OCI-LY7 (cell line): Measurements from ENCODE around the gene AKT3. TPM values are rescaled to one million over a fixed set of nuclear protein-coding genes. Genes with fewer than 3 reads are reported as not detected.

Experiments
- BruUV-seq: library from RNA; stranded (reverse); fragments of 400-500 nt; replicated peaks from 2 replicates; lab custom pipeline; 2021; lab: Mats Ljungman, UMichigan
- CTCF ChIA-PET: fragments of 300-600 bp; sonication (Branson Sonifier 250); formaldehyde crosslinking; loops from one replicate; lab custom pipeline; 2022; ENCODE audit warnings: antibody characterized with exemption; ENCODE audit not compliant: unreplicated experiment; lab: Charles Lee
- POLR2A ChIA-PET: fragments of 300-600 bp; sonication (Branson Sonifier 250); formaldehyde crosslinking; loops from one replicate; lab custom pipeline; 2022; ENCODE audit warnings: antibody characterized with exemption; lab: Charles Lee
- DNase-seq: peaks from one replicate; pipeline ENCODE4 v3.0.0-alpha.2; 2015; ENCODE audit warnings: low spot score
- H2AFZ ChIP-seq: fragments of 200-600 bp; sonication (generic), shearing (Covaris generic); 2 replicates; pipeline ENCODE4 v1.6.1; 2014; ENCODE audit warnings: mild to moderate bottlenecking, antibody characterized with exemption, low read length, moderate library complexity
- H3K27ac ChIP-seq: fragments of 200-600 bp; sonication (generic); 2 replicates; pipeline ENCODE4 v1.5.1; 2014; ENCODE audit warnings: mixed run types, low read depth, mild to moderate bottlenecking, moderate library complexity, low read length, inconsistent platforms; ENCODE audit not compliant: poor library complexity, severe bottlenecking
- H3K36me3 ChIP-seq: fragments of 200-600 bp; sonication (generic); 2 replicates; pipeline ENCODE4 v1.6.1; 2014; ENCODE audit warnings: mild to moderate bottlenecking, antibody characterized with exemption, low read length, moderate library complexity, mixed read lengths; ENCODE audit not compliant: insufficient read depth
- H3K4me1 ChIP-seq: fragments of 200-600 bp; sonication (generic); 2 replicates; pipeline ENCODE4 v1.5.1; 2014; ENCODE audit warnings: mild to moderate bottlenecking, low read length; ENCODE audit not compliant: insufficient read depth, poor library complexity, severe bottlenecking
- H3K4me2 ChIP-seq: fragments of 200-600 bp; sonication (generic); 2 replicates; pipeline ENCODE4 v1.6.1; 2014; ENCODE audit warnings: mild to moderate bottlenecking, low read length
- H3K4me3 ChIP-seq: fragments of 200-600 bp; sonication (generic); 2 replicates; pipeline ENCODE4 v1.5.1; 2014; ENCODE audit warnings: mild to moderate bottlenecking, low read depth, low read length; ENCODE audit not compliant: poor library complexity, severe bottlenecking
- H3K79me2 ChIP-seq: fragments of 200-600 bp; sonication (generic); 2 replicates; pipeline ENCODE4 v1.6.1; 2016; ENCODE audit warnings: low read depth, mild to moderate bottlenecking, low read length, moderate library complexity, mixed read lengths; ENCODE audit not compliant: insufficient read depth
- H3K9me2 ChIP-seq: fragments of 200-600 bp; sonication (generic); 2 replicates; pipeline ENCODE4 v1.6.1; 2016; ENCODE audit warnings: mild to moderate bottlenecking, low read length, mixed read lengths; ENCODE audit not compliant: insufficient read depth
- H3K9me3 ChIP-seq: fragments of 200-600 bp; sonication (generic); 2 replicates; pipeline ENCODE4 v1.6.1; 2014; ENCODE audit warnings: mild to moderate bottlenecking, mixed run types, low read length, mixed read lengths
- H4K20me1 ChIP-seq: fragments of 200-600 bp; sonication (generic); 2 replicates; pipeline ENCODE4 v1.6.1; 2014; ENCODE audit warnings: mild to moderate bottlenecking, antibody characterized with exemption, low read length, moderate library complexity, mixed read lengths; ENCODE audit not compliant: insufficient read depth
- CTCF ChIP-seq: fragments of 200-600 bp; sonication (generic); conservative IDR thresholded peaks from 2 replicates; pipeline ENCODE4 v1.5.1; 2014; ENCODE audit warnings: mild to moderate bottlenecking, antibody characterized with exemption, low read length, moderate library complexity, mixed read lengths
- EZH2phosphoT487 ChIP-seq: fragments of 200-600 bp; sonication (generic); IDR thresholded peaks from 2 replicates; pipeline ENCODE4 v1.6.1; 2018; ENCODE audit warnings: low read depth, borderline replicate concordance, mild to moderate bottlenecking, mixed run types, antibody characterized with exemption, low read length, moderate library complexity, mixed read lengths
- intact Hi-C: fragments of 100-400 bp; cut with micrococcal nuclease; formaldehyde crosslinking; loops from one replicate; pipeline ENCODE4 v1.10.0; 2022; ENCODE audit not compliant: unreplicated experiment
- total RNA-seq, 2 experiments: library from RNA; depleted of rRNA in 1 of 2; stranded (reverse); fragments of >200 nt in 1 of 2; shearing (Covaris generic) in 1 of 2; gene quantifications; 2 replicates each; pipeline ENCODE4 v1.2.3, GENCODE V29; 2014 to 2022

The AKT3 gene
- total RNA-seq, 2 experiments from 2014 or later, result 0.29 TPM; not detected in 1

DNA sequence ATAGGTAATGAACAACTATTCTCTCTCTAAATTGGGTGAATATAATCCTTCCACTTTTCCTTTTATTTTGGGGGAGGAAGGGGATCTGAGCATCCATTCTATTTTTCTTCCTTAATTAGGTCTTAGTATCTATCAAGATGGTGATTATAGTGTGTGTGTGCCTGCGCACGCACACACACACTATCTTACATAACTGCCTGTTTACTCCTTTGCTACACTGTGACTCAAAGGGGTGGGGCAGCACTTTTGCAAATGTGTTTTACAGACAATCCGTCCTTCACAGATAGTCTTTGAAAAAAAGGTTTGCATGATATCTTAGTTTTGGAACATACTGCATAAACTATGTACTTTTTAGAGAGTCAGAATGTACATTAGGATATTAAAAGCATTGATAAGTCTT lies 402.7 kb downstream of the AKT3 start:
- CTCF ChIA-PET, result no interaction called here
- intact Hi-C loops, result no loop called here
- BruUV-seq, result no TSS peak
- POLR2A ChIA-PET, result no interaction called here
- H3K4me1 ChIP-seq, result no peaks in the 10 kb centered on the region
- no peaks in the 10 kb centered on the region for H3K9me2 ChIP-seq
- H3K4me2 ChIP-seq, result no peak overlapping the region
- no peak for DNase-seq
- H2AFZ ChIP-seq, result no peak overlapping the region
- H3K9me3 ChIP-seq, result no peaks in the 10 kb centered on the region
- no peak overlapping the region for H3K27ac ChIP-seq
- no peak overlapping the region for H3K4me3 ChIP-seq
- no peaks in the 10 kb centered on the region for H3K79me2 ChIP-seq
- no peaks in the 10 kb centered on the region for H4K20me1 ChIP-seq
- H3K36me3 ChIP-seq, result no peaks in the 10 kb centered on the region
- no peak for TF ChIP-seq EZH2phosphoT487
- TF ChIP-seq CTCF, result no peak

DNA sequence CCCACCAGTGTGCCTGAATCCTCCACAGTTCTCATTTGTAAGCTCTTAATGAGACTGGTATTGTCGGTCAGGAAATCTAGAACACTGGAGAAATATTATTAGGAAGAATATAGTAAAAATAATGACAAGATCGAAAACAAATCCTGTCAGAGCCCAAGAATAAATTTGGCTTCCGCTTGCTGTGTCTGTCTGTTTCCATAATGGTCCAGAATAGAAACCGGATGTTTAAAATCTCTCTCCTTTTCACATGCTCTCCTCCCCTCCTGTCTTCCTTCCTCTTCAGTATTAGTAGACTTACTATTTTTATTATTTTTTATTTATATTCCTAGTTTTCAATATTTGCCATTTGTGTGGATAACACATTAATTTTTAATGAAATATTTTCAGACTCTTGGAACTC lies 406.5 kb downstream of the AKT3 start:
- TF ChIP-seq EZH2phosphoT487 (no peak), CTCF (no peak)
- Histone ChIP-seq H3K79me2 (no peaks in the 10 kb centered on the region), H3K4me1 (no peaks in the 10 kb centered on the region), H3K36me3 (no peaks in the 10 kb centered on the region), H3K4me3 (no peak overlapping the region), H2AFZ (no peak overlapping the region), H3K9me2 (no peaks in the 10 kb centered on the region), H3K9me3 (no peaks in the 10 kb centered on the region), H3K4me2 (no peak overlapping the region), H4K20me1 (no peaks in the 10 kb centered on the region), H3K27ac (no peak overlapping the region)
- intact Hi-C loops, result no loop called here
- CTCF ChIA-PET, result no interaction called here
- POLR2A ChIA-PET, result interaction anchor here (0.7 to 1.3 kb wide), 2 partner anchors 22 to 216 kb away, joined by 3 read pairs; no protein-coding TSS in a partner anchor
- no TSS peak for BruUV-seq
- DNase-seq, result no peak

GRCh38 chr1:243441601-243442000 lies 408.4 kb downstream of the AKT3 start:
- H2AFZ ChIP-seq, result no peak overlapping the region
- no peaks in the 10 kb centered on the region for H3K4me1 ChIP-seq
- H3K79me2 ChIP-seq, result no peaks in the 10 kb centered on the region
- intact Hi-C loops, result no loop called here
- H4K20me1 ChIP-seq, result no peaks in the 10 kb centered on the region
- H3K9me2 ChIP-seq, result no peaks in the 10 kb centered on the region
- H3K27ac ChIP-seq, result no peak overlapping the region
- H3K36me3 ChIP-seq, result no peaks in the 10 kb centered on the region
- POLR2A ChIA-PET, result no interaction called here
- DNase-seq, result no peak
- no peak for TF ChIP-seq EZH2phosphoT487
- no peak for TF ChIP-seq CTCF
- H3K4me3 ChIP-seq, result no peak overlapping the region
- H3K9me3 ChIP-seq, result no peaks in the 10 kb centered on the region
- BruUV-seq, result no TSS peak
- H3K4me2 ChIP-seq, result no peak overlapping the region
- CTCF ChIA-PET, result no interaction called here
